Tibial nerve (tissue), 4 donors: Measurements from ENCODE around the gene PKLR.
"Not testable (repeated sequence)": the region's sequence is repeated elsewhere in the genome, so short reads cannot be mapped to it uniquely, and the experiment has no call there.

Experiments used
- CTCF ChIP-seq, 5 experiments: fragments of 200-600 bp in 3 of 5; fragments of 450-650 bp in 2 of 5; sonication (generic) in 3 of 5; IDR thresholded peaks; one replicate each; pipeline ENCODE4 v1.5.1; 2016 to 2019; ENCODE audit warnings: antibody characterized with exemption in 5 of 5, mild to moderate bottlenecking in 3 of 5, moderate library complexity in 2 of 5
- EP300 ChIP-seq, 2 donors: sonication (generic); formaldehyde crosslinking; IDR thresholded peaks; one replicate each; pipeline ENCODE4 v1.6.1; 2017; ENCODE audit warnings: antibody characterized with exemption in 2 of 2, mild to moderate bottlenecking in 1 of 2
- POLR2A ChIP-seq, 2 donors: fragments of 450-650 bp; IDR thresholded peaks; one replicate each; pipeline ENCODE4 v1.6.1; 2017; ENCODE audit warnings: antibody characterized with exemption in 2 of 2, mild to moderate bottlenecking in 2 of 2, moderate library complexity in 2 of 2

- not testable (repeated sequence) for TF ChIP-seq CTCF, EP300, POLR2A (IDR thresholded peaks at IDR 0.05)
These were observed 54.4 kb downstream of the PKLR start for GRCh38 chr1:155246796-155247195.
